Adrenal gland (tissue), 5 donors: ENCODE results near the gene C13orf46.

Experiments
- CTCF ChIP-seq, 6 experiments: fragments of 450-650 bp in 4 of 6; fragments of 200-600 bp in 2 of 6; sonication (generic) in 1 of 6; IDR thresholded peaks; 1 replicate in 5 of 6; 2 replicates in 1 of 6; pipeline versions ENCODE4 v1.5.1 to v1.8.0; 2016 to 2021; ENCODE audit warnings: antibody characterized with exemption in 6 of 6, mild to moderate bottlenecking in 2 of 6, moderate library complexity in 1 of 6
- POLR2A ChIP-seq, 2 donors: fragments of 450-650 bp; IDR thresholded peaks; one replicate each; pipeline ENCODE4 v1.6.1; 2017; ENCODE audit warnings: antibody characterized with exemption in 2 of 2, mild to moderate bottlenecking in 2 of 2, moderate library complexity in 1 of 2
- donor health status: DM: no; HTN: no; CAD: no.

DNA sequence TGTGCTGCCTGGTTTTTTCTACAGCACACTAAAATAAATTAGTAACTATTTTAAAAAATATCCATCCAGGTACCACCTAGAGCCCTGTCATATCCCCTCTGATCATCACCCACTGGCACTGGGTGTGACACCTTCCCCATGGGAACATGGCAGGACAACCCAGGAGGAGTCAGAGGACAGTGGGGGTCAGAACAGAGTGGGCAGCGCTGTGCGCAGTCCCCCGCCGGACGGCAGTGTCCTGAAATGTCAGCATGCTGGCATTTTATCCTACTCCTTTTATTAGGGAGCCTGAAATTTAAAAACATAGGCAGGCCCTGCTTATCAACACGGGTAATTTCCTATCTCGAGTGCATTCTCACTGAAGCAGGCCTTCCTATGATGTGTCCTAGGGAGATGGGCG is 67.9 kb downstream of the C13orf46 start:
- TF ChIP-seq CTCF (IDR thresholded peaks at IDR 0.05) (no peak), POLR2A (IDR thresholded peaks at IDR 0.05) (no peak)
